CD4-positive, alpha-beta T cell treated with Interleukin-6 at 100 ng/mL for 8 hours (primary cell): ENCODE results near the gene SBF1.
"Not testable (repeated sequence)": the region's sequence is repeated elsewhere in the genome, so short reads cannot be mapped to it uniquely, and the experiment has no call there.

Source experiments
- DNase-seq: peaks from one replicate; pipeline ENCODE4 v3.0.0-alpha.2; 2020; ENCODE audit warnings: mixed read lengths, low spot score

The SBF1 gene

GRCh38 chr22:50443801-50444625 is 30.8 kb downstream of the SBF1 start:
- DNase-seq = no peak

GRCh38 chr22:50443197-50443596 is 31.6 kb downstream of the SBF1 start:
- no peak for DNase-seq

GRCh38 chr22:50441428-50441993 is 33.3 kb downstream of the SBF1 start:
- DNase-seq = no peak

- no peak for DNase-seq
Observed at GRCh38 chr22:50440544-50441249, 34.1 kb downstream of the SBF1 start.

GRCh38 chr22:50439871-50440331 is 34.9 kb downstream of the SBF1 start:
- no peak for DNase-seq

GRCh38 chr22:50439314-50439870 is 35.4 kb downstream of the SBF1 start:
- no peak for DNase-seq

- no peak for DNase-seq
Observed at GRCh38 chr22:50438305-50439275, 36.2 kb downstream of the SBF1 start.

- DNase-seq = no peak
Observed at GRCh38 chr22:50437511-50438304, 37.1 kb downstream of the SBF1 start.

GRCh38 chr22:50436841-50437341 is 37.9 kb downstream of the SBF1 start:
- no peak for DNase-seq

GRCh38 chr22:50436015-50436830 is 38.6 kb downstream of the SBF1 start:
- DNase-seq = no peak

- DNase-seq = no peak
Observed at GRCh38 chr22:50435291-50436014, 39.4 kb downstream of the SBF1 start.

- no peak for DNase-seq
Observed at GRCh38 chr22:50434849-50435248, 40.0 kb downstream of the SBF1 start.

GRCh38 chr22:50432877-50433510 is 41.8 kb downstream of the SBF1 start:
- DNase-seq = not testable (repeated sequence)

- no peak for DNase-seq
Observed at GRCh38 chr22:50432131-50432876, 42.5 kb downstream of the SBF1 start.

- no peak for DNase-seq
Observed at GRCh38 chr22:50425179-50425916, 49.5 kb downstream of the SBF1 start.

GRCh38 chr22:50423956-50424355 is 50.9 kb downstream of the SBF1 start:
- DNase-seq = no peak
